Peyer's patch (tissue), 4 donors: Measurements from ENCODE around the gene HIVEP2.

Experiments
- CTCF ChIP-seq, 6 experiments: fragments of 450-650 bp in 4 of 6; fragments of 200-600 bp in 2 of 6; sonication (generic) in 1 of 6; IDR thresholded peaks; one replicate each; pipeline ENCODE4 v1.5.1; 2017 to 2019; ENCODE audit warnings: antibody characterized with exemption in 6 of 6, mild to moderate bottlenecking in 3 of 6, moderate library complexity in 1 of 6
- POLR2A ChIP-seq, 2 donors: fragments of 450-650 bp; IDR thresholded peaks; one replicate each; pipeline ENCODE4 v1.5.1; 2017; ENCODE audit warnings: antibody characterized with exemption in 2 of 2, mild to moderate bottlenecking in 2 of 2, moderate library complexity in 2 of 2

GRCh38 chr6:142752348-142752747, 192.6 kb downstream of the HIVEP2 start:
- TF ChIP-seq CTCF (IDR thresholded peaks at IDR 0.05) (no peak), POLR2A (IDR thresholded peaks at IDR 0.05) (no peak)
